Subcutaneous abdominal adipose tissue (tissue), 5 donors: ENCODE results near the gene INSIG1.

ENCODE experiments used
- H3K27ac ChIP-seq: one replicate; pipeline ENCODE4 v1.7.0; 2013; ENCODE audit warnings: low read depth, mild to moderate bottlenecking, inconsistent platforms, low read length, moderate library complexity
- H3K27me3 ChIP-seq, 5 donors: one replicate each; pipeline ENCODE4 v1.7.0; 2013; ENCODE audit warnings: low read length in 5 of 5, inconsistent platforms in 1 of 5; ENCODE audit not compliant: control insufficient read depth in 5 of 5, insufficient read depth in 4 of 5
- H3K36me3 ChIP-seq, 5 donors: one replicate each; pipeline ENCODE4 v1.7.0; 2013; ENCODE audit warnings: low read length in 5 of 5; ENCODE audit not compliant: control insufficient read depth in 5 of 5, insufficient read depth in 5 of 5
- H3K4me1 ChIP-seq, 5 donors: one replicate each; pipeline ENCODE4 v1.7.0; 2013; ENCODE audit warnings: low read length in 5 of 5, mild to moderate bottlenecking in 3 of 5, moderate library complexity in 1 of 5; ENCODE audit not compliant: control insufficient read depth in 5 of 5, insufficient read depth in 5 of 5
- H3K4me3 ChIP-seq, 5 donors: one replicate each; pipeline ENCODE4 v1.7.0; 2013; ENCODE audit warnings: low read length in 5 of 5, low read depth in 1 of 5
- H3K9ac ChIP-seq, 5 donors: one replicate each; pipeline ENCODE4 v1.7.0; 2013; ENCODE audit warnings: low read length in 5 of 5, mild to moderate bottlenecking in 4 of 5, moderate library complexity in 3 of 5
- H3K9me3 ChIP-seq, 5 donors: one replicate each; pipeline ENCODE4 v1.7.0; 2013; ENCODE audit warnings: low read length in 5 of 5; ENCODE audit not compliant: control insufficient read depth in 5 of 5
- donor health status: healthy.
- donor health status: healthy.
- donor health status: healthy.
- donor health status: healthy.
- donor health status: healthy.

Gene INSIG1

DNA sequence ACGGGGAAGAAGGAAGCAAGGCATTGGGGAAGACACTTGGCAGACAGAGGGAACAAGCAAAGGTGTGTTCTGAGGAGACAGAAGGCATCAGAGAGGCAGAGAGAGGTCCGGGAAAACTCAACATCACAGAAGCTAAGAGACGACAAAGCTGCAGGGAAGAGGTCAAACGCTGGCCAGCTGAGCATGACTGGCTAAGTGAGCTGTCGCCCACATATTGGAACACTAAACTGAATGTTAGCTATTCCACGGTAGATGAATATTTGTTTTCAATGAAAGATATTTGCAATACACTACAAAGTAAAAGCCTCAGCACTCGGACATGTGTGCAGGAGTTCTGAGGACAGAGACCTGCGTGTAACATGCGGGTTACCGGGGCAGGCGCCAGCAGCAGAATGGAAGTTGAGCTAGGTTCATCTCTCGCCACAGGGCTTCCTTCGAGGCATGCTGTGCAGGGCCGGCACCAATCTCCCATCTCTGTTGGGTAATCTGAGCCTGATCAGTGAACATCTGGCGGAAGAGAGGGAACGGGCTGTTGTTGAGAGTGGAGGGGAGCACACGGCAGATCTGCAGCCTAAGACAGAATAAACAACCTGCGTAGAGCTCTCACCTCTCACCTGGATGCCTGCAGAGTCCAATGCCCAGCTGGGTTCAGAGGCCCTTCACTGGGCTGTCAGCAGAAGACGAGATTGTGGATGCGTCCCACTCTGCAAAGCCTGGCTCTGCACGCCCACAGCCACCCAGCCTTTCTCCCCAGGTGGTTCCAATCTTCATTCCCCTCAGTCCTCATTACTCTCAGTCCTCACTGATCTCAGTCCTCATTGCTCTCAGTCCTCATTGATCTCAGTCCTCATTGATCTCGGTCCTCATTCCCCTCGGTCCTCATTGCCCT lies 35.9 kb downstream of the INSIG1 start:
- Histone ChIP-seq H3K36me3 (no peaks in the 10 kb centered on the region), H3K27me3 (peaks cover 0 to 24% (median 16%) of the 10 kb centered on the region in 5 donors)

DNA sequence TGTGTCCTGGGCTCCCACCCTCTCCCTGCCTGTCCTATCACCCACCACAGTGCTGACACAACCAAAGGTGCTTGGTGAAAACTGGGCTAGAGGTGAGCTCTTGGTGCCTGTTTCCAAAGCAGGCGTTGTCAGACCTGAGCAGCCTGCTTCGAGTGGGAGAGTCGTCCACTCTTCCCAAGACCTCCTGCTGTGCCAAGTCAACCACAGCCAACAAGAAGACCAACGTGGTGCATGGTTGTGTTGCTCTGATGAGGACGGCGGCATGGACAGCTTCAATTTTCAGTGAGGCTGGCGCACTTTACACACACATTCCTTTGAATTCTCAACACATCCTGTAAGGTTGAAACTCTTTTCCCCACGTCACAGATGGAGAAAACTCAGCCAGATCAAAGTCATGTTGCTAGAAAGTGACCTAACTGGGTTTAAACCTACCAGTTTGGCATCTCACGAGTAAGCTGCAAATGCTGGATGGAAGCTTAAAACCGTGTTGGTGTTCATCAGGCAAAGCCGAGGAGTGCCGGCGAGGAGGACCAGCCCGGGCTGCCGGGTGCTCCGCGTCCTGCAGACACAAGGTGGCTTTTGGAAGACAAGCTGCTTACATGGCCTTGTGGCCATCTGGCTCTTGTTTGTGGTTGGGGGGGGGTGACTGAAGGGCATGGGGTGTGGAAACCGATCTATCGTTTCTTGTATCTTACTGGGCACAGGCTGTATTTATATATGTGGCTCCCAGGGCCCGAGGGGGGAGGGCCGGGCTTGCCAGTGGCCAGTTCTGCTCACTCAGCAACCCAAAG lies 39.3 kb downstream of the INSIG1 start:
- H3K27me3 ChIP-seq = peaks cover 0 to 28% (median 16%) of the 10 kb centered on the region in 5 donors
- H3K36me3 ChIP-seq = no peaks in the 10 kb centered on the region
- no peak overlapping the region for H3K27ac ChIP-seq
- H3K9ac ChIP-seq = no peak overlapping the region
- no peak overlapping the region for H3K4me3 ChIP-seq
- no peaks in the 10 kb centered on the region for H3K9me3 ChIP-seq
- no peaks in the 10 kb centered on the region for H3K4me1 ChIP-seq

More for the DNA sequence above, 35.9 kb downstream of the INSIG1 start:
- Histone ChIP-seq H3K4me3 (no peak overlapping the region), H3K27ac (no peak overlapping the region), H3K4me1 (no peaks in the 10 kb centered on the region), H3K9ac (no peak overlapping the region), H3K9me3 (no peaks in the 10 kb centered on the region)

DNA sequence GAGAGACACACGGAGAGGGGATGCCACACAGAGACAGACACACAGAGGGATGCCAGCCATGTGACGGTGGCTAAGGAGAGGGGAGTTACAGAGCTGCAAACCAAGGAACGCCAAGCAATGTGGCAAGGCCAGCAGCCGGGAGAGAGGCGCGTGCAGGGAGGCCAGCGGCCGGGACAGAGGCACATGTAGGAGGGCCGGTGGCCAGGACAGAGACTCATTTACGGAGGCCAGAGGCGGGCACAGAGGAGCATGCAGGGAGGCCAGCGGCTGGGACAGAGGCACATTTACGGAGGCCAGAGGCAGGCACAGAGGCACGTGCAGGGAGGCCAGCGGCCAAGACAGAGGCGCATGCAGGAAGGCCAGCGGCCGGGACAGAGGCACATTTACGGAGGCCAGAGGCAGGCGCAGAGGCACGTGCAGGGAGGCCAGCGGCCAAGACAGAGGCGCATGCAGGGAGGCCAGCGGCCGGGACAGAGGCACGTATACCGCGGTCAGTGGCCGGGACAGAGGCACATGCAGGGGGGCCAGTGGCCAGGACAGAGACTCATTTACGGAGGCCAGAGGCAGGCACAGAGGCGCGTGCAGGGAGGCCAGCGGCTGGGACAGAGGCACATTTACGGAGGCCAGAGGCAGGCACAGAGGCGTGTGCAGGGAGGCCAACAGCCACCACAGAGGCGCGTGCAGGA lies 40.4 kb downstream of the INSIG1 start:
- no peak overlapping the region for H3K4me3 ChIP-seq
- no peaks in the 10 kb centered on the region for H3K9me3 ChIP-seq
- no peaks in the 10 kb centered on the region for H3K4me1 ChIP-seq
- H3K9ac ChIP-seq = no peak overlapping the region
- H3K36me3 ChIP-seq = no peaks in the 10 kb centered on the region
- H3K27me3 ChIP-seq = peaks cover 0 to 27% (median 16%) of the 10 kb centered on the region in 5 donors
- no peak overlapping the region for H3K27ac ChIP-seq

DNA sequence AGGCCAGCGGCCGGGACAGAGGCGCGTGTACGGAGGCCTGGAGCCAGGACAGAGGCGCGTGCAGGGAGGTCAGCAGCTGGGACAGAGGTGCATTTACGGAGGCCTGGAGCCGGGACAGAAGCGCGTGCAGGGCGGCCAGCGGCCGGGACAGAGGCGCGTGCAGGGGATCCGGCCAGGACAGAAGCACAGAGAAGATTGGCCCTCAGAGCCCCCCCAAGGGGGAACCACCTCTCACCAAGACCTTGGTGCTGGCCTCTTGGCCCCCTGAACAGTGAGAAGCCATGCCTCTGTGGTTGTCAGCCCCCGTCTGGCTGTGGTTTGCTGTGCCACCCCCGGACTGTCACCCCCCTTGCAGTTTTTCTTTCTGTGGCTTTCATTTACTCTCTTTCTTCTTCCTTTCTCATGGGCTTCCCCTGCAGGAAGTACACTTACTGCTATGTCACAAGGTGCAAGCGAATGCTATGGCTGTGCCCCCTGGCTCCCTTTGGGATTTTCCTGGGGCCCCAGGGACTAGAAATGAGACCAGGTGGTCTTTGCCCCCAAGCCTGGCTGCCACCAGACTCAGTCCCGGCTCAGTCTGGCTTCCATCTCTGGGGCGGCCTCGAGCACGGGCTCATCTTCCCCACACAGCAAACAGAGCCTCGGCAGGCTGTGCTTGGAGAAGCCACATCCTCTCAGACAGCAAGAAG lies 41.1 kb downstream of the INSIG1 start:
- H3K9ac ChIP-seq = no peak overlapping the region
- no peaks in the 10 kb centered on the region for H3K36me3 ChIP-seq
- H3K4me3 ChIP-seq = no peak overlapping the region
- no peak overlapping the region for H3K27ac ChIP-seq
- peaks cover 0 to 27% (median 16%) of the 10 kb centered on the region in 5 donors for H3K27me3 ChIP-seq
- H3K9me3 ChIP-seq = no peaks in the 10 kb centered on the region
- no peaks in the 10 kb centered on the region for H3K4me1 ChIP-seq

DNA sequence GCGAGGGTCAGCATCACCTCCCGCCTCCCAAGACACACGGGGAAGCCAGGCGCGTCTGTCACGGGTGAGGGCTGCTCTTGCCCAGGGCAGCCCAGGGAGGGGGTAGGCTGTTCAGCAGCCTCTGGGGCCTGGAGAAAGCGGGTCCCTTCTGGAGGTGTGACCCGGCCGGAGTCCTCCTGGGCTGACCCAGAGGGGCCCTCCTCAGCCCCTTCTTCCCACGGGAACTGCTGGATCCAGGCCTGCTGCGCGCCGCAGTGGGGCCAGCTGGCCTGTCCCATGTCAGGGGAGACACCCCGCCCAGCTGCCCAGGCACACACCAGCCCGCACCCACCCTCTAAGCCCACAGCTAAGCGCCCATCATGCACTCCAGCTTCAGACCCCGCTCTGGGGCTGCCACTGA lies 41.8 kb downstream of the INSIG1 start:
- Histone ChIP-seq H3K4me1 (peaks cover 0 to 3% (median 2%) of the 10 kb centered on the region in 5 donors), H3K4me3 (no peak overlapping the region), H3K27me3 (peaks cover 0 to 21% (median 16%) of the 10 kb centered on the region in 5 donors), H3K9ac (no peak overlapping the region), H3K36me3 (no peaks in the 10 kb centered on the region), H3K9me3 (no peaks in the 10 kb centered on the region), H3K27ac (no peak overlapping the region)

DNA sequence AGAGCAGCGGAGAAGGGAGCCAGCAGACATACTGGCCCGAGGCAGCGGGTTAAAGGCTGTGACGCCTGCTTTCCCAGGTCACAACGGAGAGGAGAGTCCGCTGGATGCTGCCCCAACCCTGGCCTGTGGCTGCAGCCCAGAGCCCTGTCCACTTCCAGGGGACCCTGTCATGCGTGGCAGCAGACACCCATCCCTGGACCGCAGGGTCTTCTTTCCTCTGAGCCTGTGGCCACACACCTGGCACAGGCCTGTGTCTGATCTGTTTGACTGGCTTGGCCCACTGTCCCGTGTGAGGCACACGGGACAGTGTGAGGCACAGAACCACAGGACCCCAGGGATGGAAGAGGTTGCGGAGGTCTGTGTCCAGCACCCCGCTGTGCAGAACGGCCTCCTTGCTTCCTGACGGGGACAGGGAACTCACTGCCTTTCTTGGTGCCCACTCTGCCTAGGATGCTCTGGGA lies 42.4 kb downstream of the INSIG1 start:
- Histone ChIP-seq H3K9me3 (no peaks in the 10 kb centered on the region), H3K4me3 (no peak overlapping the region), H3K9ac (no peak overlapping the region), H3K36me3 (no peaks in the 10 kb centered on the region), H3K27me3 (peaks cover 0 to 17% (median 12%) of the 10 kb centered on the region in 5 donors), H3K27ac (no peak overlapping the region), H3K4me1 (peaks cover 0 to 8% (median 7%) of the 10 kb centered on the region in 5 donors)

DNA sequence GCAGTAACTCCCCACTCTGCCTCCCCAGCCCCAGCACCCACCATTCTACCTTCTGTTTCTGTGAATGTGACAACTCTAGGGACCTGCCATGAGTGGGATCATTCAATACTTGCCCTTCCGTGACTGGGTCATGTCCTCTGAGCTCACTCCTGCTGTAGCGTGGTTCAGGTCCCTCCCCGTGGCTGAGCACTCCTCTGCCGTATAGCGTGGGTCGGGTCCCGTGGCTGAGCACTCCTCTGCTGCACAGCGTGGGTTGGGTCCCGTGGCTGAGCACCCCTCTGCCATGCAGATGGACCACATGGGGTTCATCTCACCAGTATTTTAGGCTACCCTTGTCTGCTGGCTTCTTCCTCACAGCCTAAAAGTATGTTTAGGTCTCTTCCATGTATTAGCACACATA lies 43.0 kb downstream of the INSIG1 start:
- H3K27me3 ChIP-seq = peaks cover 0 to 22% (median 12%) of the 10 kb centered on the region in 5 donors
- peaks cover 0 to 11% (median 9%) of the 10 kb centered on the region in 5 donors for H3K4me1 ChIP-seq
- H3K27ac ChIP-seq = no peak overlapping the region
- H3K4me3 ChIP-seq = no peak overlapping the region
- H3K36me3 ChIP-seq = no peaks in the 10 kb centered on the region
- no peaks in the 10 kb centered on the region for H3K9me3 ChIP-seq
- no peak overlapping the region for H3K9ac ChIP-seq

DNA sequence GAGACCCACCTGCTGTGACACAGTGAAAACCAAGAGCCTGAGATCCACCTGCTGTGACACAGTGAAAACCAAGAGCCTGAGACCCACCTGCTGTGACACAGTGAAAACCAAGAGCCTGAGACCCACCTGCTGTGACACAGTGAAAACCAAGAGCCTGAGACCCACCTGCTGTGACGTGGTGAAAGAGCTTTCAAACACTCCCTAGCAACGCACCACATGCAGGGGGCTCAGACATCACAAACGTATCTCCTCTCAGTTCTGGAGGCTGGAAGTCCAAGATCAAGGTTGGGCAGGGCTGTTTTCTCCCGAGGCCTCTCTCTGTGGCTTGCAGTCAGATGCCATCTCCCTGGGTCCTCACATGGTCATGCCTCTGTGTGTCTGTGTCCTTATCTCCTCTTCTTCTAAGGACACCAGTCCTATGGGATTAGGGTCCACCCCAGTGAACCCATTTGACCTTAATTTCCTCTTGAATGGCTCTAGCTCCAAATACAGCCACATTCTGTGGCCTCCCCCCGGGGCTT lies 43.8 kb downstream of the INSIG1 start:
- no peaks in the 10 kb centered on the region for H3K9me3 ChIP-seq
- H3K9ac ChIP-seq = no peak overlapping the region
- no peaks in the 10 kb centered on the region for H3K36me3 ChIP-seq
- no peak overlapping the region for H3K4me3 ChIP-seq
- H3K4me1 ChIP-seq = peaks cover 0 to 11% (median 9%) of the 10 kb centered on the region in 5 donors
- H3K27ac ChIP-seq = no peak overlapping the region
- peaks cover 0 to 26% (median 18%) of the 10 kb centered on the region in 5 donors for H3K27me3 ChIP-seq

DNA sequence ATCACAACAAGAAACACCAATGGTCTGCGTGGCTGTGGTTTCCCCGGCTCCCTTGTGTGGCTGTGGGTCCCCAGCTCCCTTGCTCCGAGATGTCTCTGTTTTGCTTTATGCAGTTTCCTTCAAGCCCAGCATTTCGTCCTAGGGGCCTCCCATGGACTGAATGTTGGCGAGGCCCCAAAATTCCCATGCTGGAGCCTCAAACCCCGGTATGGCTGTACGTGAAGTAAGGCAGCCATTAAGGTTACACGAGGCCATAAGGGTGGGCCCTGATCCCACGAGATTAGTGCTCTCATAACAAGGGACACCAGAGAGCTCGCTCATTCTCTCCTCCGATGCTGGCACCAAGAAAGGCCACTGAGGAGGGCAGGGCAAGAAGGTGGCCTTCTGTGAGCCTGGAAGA lies 44.6 kb downstream of the INSIG1 start:
- Histone ChIP-seq H3K4me1 (peaks cover 0 to 11% (median 9%) of the 10 kb centered on the region in 5 donors), H3K4me3 (no peak overlapping the region), H3K27ac (no peak overlapping the region), H3K27me3 (peaks cover 0 to 22% (median 17%) of the 10 kb centered on the region in 5 donors), H3K9ac (no peak overlapping the region), H3K36me3 (no peaks in the 10 kb centered on the region), H3K9me3 (no peaks in the 10 kb centered on the region)
